ENCODE data around the gene ANKRD13D.
"Not testable (repeated sequence)": the region's sequence is repeated elsewhere in the genome, so short reads cannot be mapped to it uniquely, and the experiment has no call there.

ANKRD13D gene

DNA sequence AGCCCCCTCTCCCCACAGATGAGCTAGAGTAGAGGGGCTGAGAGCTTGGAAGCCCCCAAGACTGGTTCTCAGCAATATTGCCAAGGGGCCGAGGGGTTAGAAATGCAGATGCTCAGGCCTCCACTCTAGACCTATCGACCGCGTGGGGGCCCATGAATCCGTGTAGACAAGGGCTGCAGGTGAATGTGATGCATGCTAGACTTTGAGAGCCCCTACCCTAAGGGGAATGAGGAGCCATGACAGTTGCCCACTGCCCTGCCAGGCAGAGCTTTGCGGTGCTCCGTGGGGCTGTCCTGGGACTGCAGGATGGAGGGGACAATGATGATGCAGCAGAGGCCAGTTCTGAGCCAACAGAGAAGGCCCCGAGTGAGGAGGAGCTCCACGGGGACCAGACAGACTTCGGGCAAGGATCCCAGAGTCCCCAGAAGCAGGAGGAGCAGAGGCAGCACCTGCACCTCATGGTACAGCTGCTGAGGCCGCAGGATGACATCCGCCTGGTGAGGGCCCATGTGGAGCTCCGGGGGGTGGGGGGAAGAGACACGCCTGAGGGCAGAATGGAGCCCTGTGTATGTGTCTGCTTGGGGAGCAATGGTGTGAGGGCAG lies 15.5 kb downstream of the ANKRD13D start:
- no peak for DNase-seq

GRCh38 chr11:67306769-67307544 lies 17.9 kb downstream of the ANKRD13D start:
- no peak for DNase-seq

GRCh38 chr11:67307545-67308001 lies 18.5 kb downstream of the ANKRD13D start:
- no peak for DNase-seq

GRCh38 chr11:67308031-67308866 lies 19.1 kb downstream of the ANKRD13D start:
- no peak for DNase-seq

DNA sequence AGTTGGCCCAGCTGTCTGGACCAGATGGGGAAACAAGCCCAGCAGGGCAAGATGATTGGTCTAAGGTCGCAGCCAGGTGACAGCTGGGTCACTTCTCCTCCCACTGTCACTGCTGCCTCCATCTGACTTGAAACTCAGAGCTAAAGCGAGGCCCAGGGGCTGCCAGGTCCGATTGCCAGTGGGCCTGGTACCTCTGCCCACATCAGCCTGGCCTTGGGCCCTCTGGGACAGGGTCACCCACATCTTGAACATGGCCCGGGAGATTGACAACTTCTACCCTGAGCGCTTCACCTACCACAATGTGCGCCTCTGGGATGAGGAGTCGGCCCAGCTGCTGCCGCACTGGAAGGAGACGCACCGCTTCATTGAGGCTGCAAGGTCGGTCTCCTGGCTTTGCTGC lies 20.1 kb downstream of the ANKRD13D start:
- no peak for DNase-seq

DNA sequence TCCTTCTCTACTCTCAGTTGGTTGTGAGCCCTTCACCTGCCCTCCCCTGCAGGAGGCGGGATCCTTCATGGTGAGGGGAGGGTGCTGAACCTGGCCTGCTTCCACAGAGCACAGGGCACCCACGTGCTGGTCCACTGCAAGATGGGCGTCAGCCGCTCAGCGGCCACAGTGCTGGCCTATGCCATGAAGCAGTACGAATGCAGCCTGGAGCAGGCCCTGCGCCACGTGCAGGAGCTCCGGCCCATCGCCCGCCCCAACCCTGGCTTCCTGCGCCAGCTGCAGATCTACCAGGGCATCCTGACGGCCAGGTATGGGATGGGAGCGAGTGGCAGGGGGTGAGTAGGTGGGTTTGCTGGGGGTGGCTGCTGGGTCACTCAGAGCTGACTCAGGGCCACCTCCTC lies 20.6 kb downstream of the ANKRD13D start:
- DNase-seq = no peak

- no peak for DNase-seq
Observed at GRCh38 chr11:67310246-67311050, 21.3 kb downstream of the ANKRD13D start.

DNA sequence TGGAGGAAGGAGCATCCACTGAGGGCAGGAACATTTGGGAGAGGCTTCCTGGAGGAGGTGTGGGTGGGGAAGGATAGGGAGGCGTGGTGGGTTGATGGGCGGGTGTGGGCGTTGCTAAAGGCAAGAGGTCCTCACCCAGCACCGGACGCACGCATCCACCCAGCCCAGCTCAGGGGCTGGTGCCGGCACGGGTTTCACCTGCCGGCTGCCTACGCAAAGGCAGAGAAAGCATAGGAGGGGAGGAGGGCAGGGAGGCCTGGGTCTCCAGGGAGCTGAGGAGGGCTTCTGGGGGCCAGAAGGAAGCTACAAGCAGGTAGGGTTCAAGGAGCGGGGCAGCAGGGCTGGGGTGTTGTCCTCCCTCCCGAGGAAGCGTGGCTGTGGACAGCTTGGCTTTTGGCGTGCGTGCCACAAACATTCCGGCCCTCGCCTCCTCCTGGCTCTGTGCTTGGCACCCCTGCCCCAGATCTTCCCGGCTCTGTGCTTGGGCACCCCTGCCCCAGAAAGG lies 22.0 kb downstream of the ANKRD13D start:
- DNase-seq = no peak

DNA sequence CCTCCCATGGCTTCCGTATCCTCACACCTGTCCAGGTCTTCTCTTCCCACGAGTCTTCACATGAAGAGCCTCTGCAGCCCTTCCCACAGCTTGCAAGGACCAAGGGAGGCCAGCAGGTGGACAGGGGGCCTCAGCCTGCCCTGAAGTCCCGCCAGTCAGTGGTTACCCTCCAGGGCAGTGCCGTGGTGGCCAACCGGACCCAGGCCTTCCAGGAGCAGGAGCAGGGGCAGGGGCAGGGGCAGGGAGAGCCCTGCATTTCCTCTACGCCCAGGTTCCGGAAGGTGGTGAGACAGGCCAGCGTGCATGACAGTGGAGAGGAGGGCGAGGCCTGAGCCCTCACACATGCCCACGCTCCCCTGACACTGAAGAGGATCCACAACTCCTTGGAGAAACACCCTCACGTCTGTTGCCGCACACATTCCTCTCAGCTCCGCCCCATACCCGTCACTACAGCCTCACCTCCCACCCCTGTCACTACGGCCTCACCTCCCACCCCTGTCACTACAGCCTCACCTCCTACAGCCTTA lies 22.5 kb downstream of the ANKRD13D start:
- DNase-seq = no peak

- DNase-seq = no peak
Observed at GRCh38 chr11:67312187-67313021, 23.3 kb downstream of the ANKRD13D start.

GRCh38 chr11:67313125-67313890 lies 24.2 kb downstream of the ANKRD13D start:
- DNase-seq = no peak

GRCh38 chr11:67314218-67314617 lies 25.1 kb downstream of the ANKRD13D start:
- DNase-seq = no peak

DNA sequence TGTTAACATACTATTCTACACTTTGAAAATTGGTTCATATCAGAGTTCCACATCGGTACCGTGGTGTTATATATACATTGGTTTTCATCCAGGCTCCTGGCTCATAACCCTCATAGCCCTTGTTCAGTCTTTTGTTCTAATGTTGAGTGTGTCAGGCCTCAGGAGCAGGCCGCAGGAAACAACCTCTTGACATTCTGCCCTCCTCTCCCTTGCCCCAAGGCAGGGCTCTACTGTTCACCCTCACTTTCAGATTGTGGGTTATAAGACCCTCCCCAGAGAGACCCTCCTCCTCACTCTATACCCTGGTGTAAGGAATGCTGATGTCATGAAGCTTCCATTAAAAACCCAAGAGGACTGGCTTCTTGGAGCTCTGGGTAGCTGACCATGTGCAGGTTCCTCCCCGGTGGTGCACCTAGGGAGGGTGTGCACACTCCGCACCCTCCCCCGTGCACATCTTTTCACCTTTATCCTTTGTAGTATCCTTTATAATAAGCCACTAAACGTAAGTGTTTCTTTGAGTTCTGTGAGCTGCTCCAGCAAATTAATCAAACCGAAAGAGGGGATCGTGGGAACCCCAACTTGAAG lies 26.3 kb downstream of the ANKRD13D start:
- DNase-seq = no peak

- no peak for DNase-seq
Observed at GRCh38 chr11:67316882-67317204, 27.7 kb downstream of the ANKRD13D start.

DNA sequence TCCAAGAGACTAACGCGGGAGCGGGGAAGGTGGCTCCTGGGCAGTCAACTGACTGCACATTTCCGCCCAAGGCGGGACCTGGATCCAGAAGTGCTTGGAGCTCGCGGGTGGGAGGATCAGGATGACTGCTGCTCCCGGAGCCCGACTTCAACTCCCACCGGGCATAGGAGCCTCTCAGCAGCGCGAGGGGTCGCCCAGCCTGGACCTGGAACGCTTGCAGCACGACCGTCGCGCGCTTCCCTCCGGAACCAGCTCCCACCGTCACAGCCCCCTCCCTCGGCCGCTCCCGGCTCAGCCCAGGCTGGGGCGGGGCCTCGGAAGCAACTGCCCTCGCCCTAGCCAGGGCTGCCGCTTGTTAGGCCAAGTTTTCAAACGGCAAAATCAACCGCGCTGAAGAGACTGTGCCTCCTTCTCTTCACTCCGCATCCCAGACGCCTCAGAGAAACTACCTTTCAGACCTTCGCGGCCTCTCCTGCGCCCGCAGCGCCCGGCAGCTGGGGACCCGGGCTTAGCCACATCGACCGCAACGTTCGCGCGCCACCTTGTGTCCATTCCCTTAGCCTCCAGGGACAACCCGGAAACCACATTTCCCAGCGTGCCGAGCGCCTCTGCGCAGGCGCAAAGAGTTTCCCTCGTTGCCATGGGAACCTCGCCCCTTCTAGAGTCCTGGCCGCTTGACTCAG lies 28.2 kb downstream of the ANKRD13D start:
- peak; percentile 98 to 100 (median 99) for DNase-seq

GRCh38 chr11:67317888-67318555 lies 28.9 kb downstream of the ANKRD13D start:
- peak; percentile 40 to 92 (median 70) for DNase-seq

GRCh38 chr11:67318876-67319275 lies 29.8 kb downstream of the ANKRD13D start:
- not testable (repeated sequence) for DNase-seq

GRCh38 chr11:67320011-67320410 lies 30.9 kb downstream of the ANKRD13D start:
- DNase-seq = no peak

DNA sequence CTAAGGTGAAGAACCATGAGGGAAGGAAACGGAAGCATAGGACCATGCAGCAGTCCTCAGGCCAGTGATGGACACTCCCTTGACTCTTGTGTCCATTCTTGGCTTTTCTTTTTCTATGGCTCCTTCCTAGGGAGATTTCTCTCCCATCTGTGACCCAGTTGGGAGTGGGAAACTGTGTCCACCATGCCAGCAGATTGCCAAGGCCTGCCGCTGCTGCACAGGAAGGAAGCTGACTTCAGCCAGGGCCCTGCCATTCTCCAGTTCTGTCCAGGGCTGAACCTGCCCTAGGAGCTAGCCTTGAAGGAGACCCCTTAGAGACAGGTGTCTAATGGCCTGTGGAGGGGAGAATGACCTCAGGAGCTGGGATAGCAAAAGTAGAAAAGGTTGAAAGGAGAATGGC lies 31.6 kb downstream of the ANKRD13D start:
- no peak for DNase-seq

Measured in NCI-H1417 (cell line).